GM12892 (cell line): ENCODE results near the gene ASB6. TPM values are rescaled to one million over a fixed set of nuclear protein-coding genes. Genes with fewer than 3 reads are reported as not detected.

Experiments used
- DNase-seq: peaks from one replicate; pipeline ENCODE4 v3.0.0; 2011; ENCODE audit not compliant: insufficient read length
- FAIRE-seq: peaks from 2 replicates; lab custom pipeline; 2011; peaks lifted over from hg19 to GRCh38; lab: Jason Lieb, UNC
- POLR2A ChIP-seq: IDR thresholded peaks from 2 replicates; pipeline ENCODE4 v1.6.1; 2011; ENCODE audit warnings: low read depth, low read length, control low read depth
- POLR2AphosphoS5 ChIP-seq: IDR thresholded peaks from 2 replicates; pipeline ENCODE4 v1.6.1; 2011; ENCODE audit warnings: low read depth, low read length, control low read depth
- TAF1 ChIP-seq: IDR thresholded peaks from 2 replicates; pipeline ENCODE4 v1.6.1; 2011; ENCODE audit warnings: low read depth, mild to moderate bottlenecking, control low read depth, low read length, borderline replicate concordance
- polyA plus RNA-seq: library from polyadenylated mRNA; unstranded; fragments of >200 nt; gene quantifications from one replicate; pipeline ENCODE4 v1.2.1, GENCODE V29; 2012; ENCODE audit warnings: missing spikeins, inconsistent platforms; ENCODE audit not compliant: missing spikeins

Gene ASB6
- polyA plus RNA-seq: 4.2 TPM

GRCh38 chr9:129641750-129642585 is at the start of gene ASB6:
Gene ASB6 (minus strand): TSS chr9:129642151. CDS start chr9:129641999, 152 bp downstream.
- peak; percentile 99 for FAIRE-seq
- peak; percentile 27; the same call in 1 of the 2 replicates for TF ChIP-seq TAF1
- TF ChIP-seq POLR2AphosphoS5: peak; percentile 72
- peak; percentile 86; the same call in 1 of the 2 replicates for TF ChIP-seq POLR2A
- DNase-seq: peak; percentile 100

- TF ChIP-seq POLR2AphosphoS5 (no peak), POLR2A (no peak), TAF1 (no peak)
- FAIRE-seq (no peak), DNase-seq (no peak)
Observed at GRCh38 chr9:129688285-129689043, 46.5 kb upstream of the ASB6 start.

GRCh38 chr9:129687391-129687790 is 45.4 kb upstream of the ASB6 start:
- DNase-seq: no peak
- no peak for FAIRE-seq
- no peak for TF ChIP-seq POLR2A

- no peak for FAIRE-seq
- no peak for TF ChIP-seq TAF1
- no peak for TF ChIP-seq POLR2AphosphoS5
- no peak for TF ChIP-seq POLR2A
- no peak for DNase-seq
Observed at GRCh38 chr9:129686736-129687135, 44.8 kb upstream of the ASB6 start.

GRCh38 chr9:129685933-129686259 is 43.9 kb upstream of the ASB6 start:
- FAIRE-seq (no peak), DNase-seq (no peak)
- TF ChIP-seq POLR2AphosphoS5: no peak
- no peak for TF ChIP-seq POLR2A
- TF ChIP-seq TAF1: no peak

- FAIRE-seq (no peak), DNase-seq (no peak)
- TF ChIP-seq TAF1: no peak
- TF ChIP-seq POLR2AphosphoS5: no peak
- no peak for TF ChIP-seq POLR2A
Observed at GRCh38 chr9:129685220-129685932, 43.4 kb upstream of the ASB6 start.

GRCh38 chr9:129682381-129682780 is 40.4 kb upstream of the ASB6 start:
- DNase-seq (no peak), FAIRE-seq (no peak)
- TF ChIP-seq TAF1 (no peak), POLR2AphosphoS5 (no peak), POLR2A (no peak)

- TF ChIP-seq POLR2A: no peak
- no peak for TF ChIP-seq POLR2AphosphoS5
- TF ChIP-seq TAF1: no peak
- FAIRE-seq: no peak
- DNase-seq: no peak
Observed at GRCh38 chr9:129681924-129682323, 40.0 kb upstream of the ASB6 start.

- FAIRE-seq: no peak
- DNase-seq: no peak
- TF ChIP-seq POLR2A: no peak
- no peak for TF ChIP-seq TAF1
Observed at GRCh38 chr9:129679537-129679936, 37.6 kb upstream of the ASB6 start.

GRCh38 chr9:129678844-129679243 is 36.9 kb upstream of the ASB6 start:
- TF ChIP-seq TAF1: no peak
- no peak for TF ChIP-seq POLR2AphosphoS5
- no peak for TF ChIP-seq POLR2A
- FAIRE-seq: no peak
- DNase-seq: no peak

- no peak for DNase-seq
- no peak for FAIRE-seq
- TF ChIP-seq TAF1: no peak
- no peak for TF ChIP-seq POLR2AphosphoS5
- TF ChIP-seq POLR2A: no peak
Observed at GRCh38 chr9:129677456-129677855, 35.5 kb upstream of the ASB6 start.
